ENCODE data around the gene EIF4E1B.

- TF ChIP-seq, protein P1, sequence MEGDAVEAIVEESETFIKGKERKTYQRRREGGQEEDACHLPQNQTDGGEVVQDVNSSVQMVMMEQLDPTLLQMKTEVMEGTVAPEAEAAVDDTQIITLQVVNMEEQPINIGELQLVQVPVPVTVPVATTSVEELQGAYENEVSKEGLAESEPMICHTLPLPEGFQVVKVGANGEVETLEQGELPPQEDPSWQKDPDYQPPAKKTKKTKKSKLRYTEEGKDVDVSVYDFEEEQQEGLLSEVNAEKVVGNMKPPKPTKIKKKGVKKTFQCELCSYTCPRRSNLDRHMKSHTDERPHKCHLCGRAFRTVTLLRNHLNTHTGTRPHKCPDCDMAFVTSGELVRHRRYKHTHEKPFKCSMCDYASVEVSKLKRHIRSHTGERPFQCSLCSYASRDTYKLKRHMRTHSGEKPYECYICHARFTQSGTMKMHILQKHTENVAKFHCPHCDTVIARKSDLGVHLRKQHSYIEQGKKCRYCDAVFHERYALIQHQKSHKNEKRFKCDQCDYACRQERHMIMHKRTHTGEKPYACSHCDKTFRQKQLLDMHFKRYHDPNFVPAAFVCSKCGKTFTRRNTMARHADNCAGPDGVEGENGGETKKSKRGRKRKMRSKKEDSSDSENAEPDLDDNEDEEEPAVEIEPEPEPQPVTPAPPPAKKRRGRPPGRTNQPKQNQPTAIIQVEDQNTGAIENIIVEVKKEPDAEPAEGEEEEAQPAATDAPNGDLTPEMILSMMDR (IDR thresholded peaks at IDR 0.05) = no peak
- no peak for TF ChIP-seq POLR2AphosphoS5 (IDR thresholded peaks at IDR 0.05)
These were observed 28.5 kb downstream of the EIF4E1B start for GRCh38 chr5:176658817-176659511.

Measured in breast epithelium (tissue), 3 donors.